Muscle of leg (tissue), 16 donors: ENCODE measurements around the gene OR7D2. TPM values are rescaled to one million over a fixed set of nuclear protein-coding genes. Genes with fewer than 3 reads are reported as not detected.
A peak's percentile ranks its signal among the peaks of the same experiment; 100 is the strongest.

ENCODE experiments used
- DNase-seq: peaks from one replicate; pipeline ENCODE4 v3.0.0; 2013
- H3K27ac ChIP-seq: one replicate; pipeline ENCODE4 v1.5.1; 2013; ENCODE audit warnings: mild to moderate bottlenecking, low read length, control low read depth
- H3K27me3 ChIP-seq: one replicate; pipeline ENCODE4 v1.6.1; 2013; ENCODE audit warnings: low read length; ENCODE audit not compliant: control insufficient read depth, insufficient read depth
- H3K36me3 ChIP-seq: one replicate; pipeline ENCODE4 v1.6.1; 2013; ENCODE audit warnings: low read length; ENCODE audit not compliant: control insufficient read depth, insufficient read depth
- H3K4me1 ChIP-seq: one replicate; pipeline ENCODE4 v1.6.1; 2013; ENCODE audit warnings: low read length; ENCODE audit not compliant: control insufficient read depth, insufficient read depth
- H3K4me3 ChIP-seq: one replicate; pipeline ENCODE4 v1.5.1; 2013; ENCODE audit warnings: low read length, control low read depth
- H3K9me3 ChIP-seq: replicated peaks from 2 replicates; pipeline ENCODE4 v1.6.1; 2013; ENCODE audit warnings: low read depth, low read length; ENCODE audit not compliant: control insufficient read depth
- WGBS: methylation state at CpG from one replicate; pipeline ENCODE4 v1.1.5; 2013; ENCODE audit warnings: missing lambda C conversion rate; ENCODE audit not compliant: insufficient coverage; 5-methylcytosine and 5-hydroxymethylcytosine counted together
- long read RNA-seq, 11 donors: transcript quantifications; one replicate each; lab custom pipeline, GENCODE V29; 2026
- polyA plus RNA-seq, 8 donors: library from polyadenylated mRNA; unstranded; fragments of 120-200 nt; gene quantifications; one replicate each; pipeline versions ENCODE4 v1.2.1 to v1.2.3, GENCODE V29; 2013; ENCODE audit warnings: inconsistent platforms in 1 of 8, low replicate concordance in 1 of 8; ENCODE audit not compliant: insufficient read length in 8 of 8, insufficient read depth in 1 of 8
- total RNA-seq: library from RNA; stranded (reverse); fragments of 120-200 nt; gene quantifications from one replicate; pipeline ENCODE4 v1.2.4, GENCODE V29; 2013

Gene OR7D2
- total RNA-seq: under 0.01 TPM
- under 1 TPM in 7 of 8 donors, not detected in 1; 0.04 to 0.18 (median 0.08) TPM for polyA plus RNA-seq
- long read RNA-seq, donor 1: 0 reads
- long read RNA-seq, donor 2: 0 reads
- long read RNA-seq, donor 3: 0 reads
- long read RNA-seq, donor 4: 0 reads
- long read RNA-seq, donor 5, partial matches to known transcripts: 0 of 1 reads
- long read RNA-seq, donor 5, other reads (novel, unspliced or antisense): 0 of 1 reads
- long read RNA-seq, donor 6: 0 reads
- long read RNA-seq, donor 7: 0 reads
- long read RNA-seq, donor 8: 0 reads
- long read RNA-seq, donor 9: 0 reads
- long read RNA-seq, donor 10: 0 reads
- long read RNA-seq, donor 11: 0 reads

DNA sequence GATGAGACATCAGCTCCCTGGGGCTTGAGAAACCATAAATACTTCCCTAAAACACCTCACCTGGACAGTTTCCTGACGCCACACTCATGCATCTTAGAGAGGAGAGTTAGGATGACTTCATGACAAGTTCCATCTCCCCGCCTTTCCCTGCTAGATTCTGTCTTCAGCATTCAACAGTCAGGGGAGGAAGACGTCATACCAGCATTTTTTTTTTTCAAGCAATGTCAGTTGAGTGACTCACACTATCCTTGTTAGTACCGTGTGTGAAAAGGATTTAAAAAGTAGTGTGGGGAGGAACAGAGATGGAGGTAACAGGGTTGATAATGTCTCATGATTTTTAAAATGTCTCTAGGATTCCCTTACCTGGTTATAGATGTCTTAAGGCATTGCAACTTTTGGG is at the start of gene OR7D2:
OR7D2 (plus strand) TSS at position 79 of the 400 bp plus-strand sequence. CDS start 6,803 bp downstream, outside the sequence.
- no peak for DNase-seq
- H3K27ac ChIP-seq: no peak within 1 kb of the TSS
- H3K36me3 ChIP-seq: no peaks in the 10 kb centered on the region
- no peak within 1 kb of the TSS for H3K4me3 ChIP-seq
- H3K9me3 ChIP-seq: no peaks in the 10 kb centered on the region
- 100% methylated on average over 1 of the region's 4 CpGs for WGBS
- H3K27me3 ChIP-seq: no peaks in the 10 kb centered on the region
- no peaks in the 10 kb centered on the region for H3K4me1 ChIP-seq

DNA sequence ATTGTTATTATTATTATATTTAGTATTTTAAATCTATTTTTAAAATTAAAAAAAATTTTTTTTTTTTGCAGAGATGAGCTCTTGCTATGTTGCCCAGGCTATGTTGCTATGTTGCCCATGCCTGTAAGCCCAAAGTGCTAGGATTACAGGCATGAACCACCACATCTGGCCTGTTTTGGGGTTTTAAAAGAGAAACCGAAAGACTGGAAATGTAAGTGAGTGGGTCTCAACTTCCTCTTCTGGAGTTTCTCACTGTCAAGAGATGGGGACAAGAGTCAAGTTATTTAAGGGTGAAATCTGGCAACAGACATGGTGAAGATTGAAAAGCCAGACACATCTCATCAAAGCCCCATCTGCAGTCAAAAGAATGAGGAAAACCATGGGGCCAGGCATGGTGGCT is 47.8 kb upstream of the OR7D2 start:
- DNase-seq: peak; percentile 7
- Histone ChIP-seq H3K9me3 (no peaks in the 10 kb centered on the region), H3K4me1 (no peaks in the 10 kb centered on the region), H3K4me3 (no peak overlapping the region), H3K27me3 (no peaks in the 10 kb centered on the region), H3K36me3 (no peaks in the 10 kb centered on the region), H3K27ac (no peak overlapping the region)
- WGBS: no CpG with 5 or more reads among the region's 1 CpG

DNA sequence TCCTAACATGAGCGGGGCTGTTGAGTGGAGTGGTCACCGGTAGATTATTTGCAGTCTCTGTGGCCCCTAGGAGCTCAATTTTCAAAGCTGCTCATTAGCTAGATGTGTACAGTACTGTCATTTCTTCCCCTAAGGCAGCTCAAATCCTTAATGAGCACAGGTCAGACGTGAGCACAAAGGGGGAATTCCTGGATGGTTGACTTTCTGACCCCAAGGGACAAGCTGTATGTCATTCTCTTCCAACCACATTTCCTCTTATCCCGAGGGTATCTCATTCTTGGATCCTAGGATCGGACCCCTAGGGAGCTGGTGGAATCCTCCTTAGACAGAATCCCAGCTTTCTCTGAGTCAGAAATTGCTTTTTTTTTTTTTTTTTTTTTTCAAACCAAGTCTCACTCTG is 46.4 kb upstream of the OR7D2 start:
- Histone ChIP-seq H3K9me3 (no peaks in the 10 kb centered on the region), H3K4me3 (no peak overlapping the region), H3K4me1 (no peaks in the 10 kb centered on the region), H3K36me3 (no peaks in the 10 kb centered on the region), H3K27ac (no peak overlapping the region), H3K27me3 (no peaks in the 10 kb centered on the region)
- DNase-seq: no peak
- no CpG with 5 or more reads among the region's 5 CpGs for WGBS

DNA sequence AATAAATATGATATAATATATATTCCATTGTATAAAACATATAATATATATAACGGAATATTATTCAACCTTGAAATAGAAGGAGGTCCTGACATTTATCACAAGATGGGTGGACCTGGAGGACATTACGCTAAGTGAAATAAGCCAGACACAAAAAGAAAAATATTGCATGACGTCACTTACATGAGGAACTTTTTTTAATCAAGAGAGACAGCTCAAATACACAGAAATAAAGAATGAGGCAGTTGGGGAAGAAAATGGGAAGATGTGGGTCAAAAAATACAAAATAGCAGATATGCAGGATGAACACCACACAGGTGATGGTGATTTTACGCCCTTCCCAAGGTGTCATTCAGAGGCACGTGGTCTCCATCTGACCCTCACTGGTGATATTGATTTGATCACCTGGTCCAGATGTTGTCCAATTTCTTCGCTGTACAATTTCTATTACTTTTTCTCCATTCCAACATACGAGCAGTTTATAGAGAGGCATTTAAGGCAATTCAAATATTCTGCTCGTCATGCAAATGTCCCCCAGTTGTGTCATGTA is 39.1 kb upstream of the OR7D2 start:
- Histone ChIP-seq H3K36me3 (no peaks in the 10 kb centered on the region), H3K9me3 (peaks cover 16% of the 10 kb centered on the region), H3K4me1 (peaks cover 3% of the 10 kb centered on the region), H3K4me3 (peak overlapping the region; percentile 92), H3K27ac (no peak overlapping the region), H3K27me3 (no peaks in the 10 kb centered on the region)
- DNase-seq: no peak
- WGBS: 50% methylated on average over 2 of the region's 8 CpGs

DNA sequence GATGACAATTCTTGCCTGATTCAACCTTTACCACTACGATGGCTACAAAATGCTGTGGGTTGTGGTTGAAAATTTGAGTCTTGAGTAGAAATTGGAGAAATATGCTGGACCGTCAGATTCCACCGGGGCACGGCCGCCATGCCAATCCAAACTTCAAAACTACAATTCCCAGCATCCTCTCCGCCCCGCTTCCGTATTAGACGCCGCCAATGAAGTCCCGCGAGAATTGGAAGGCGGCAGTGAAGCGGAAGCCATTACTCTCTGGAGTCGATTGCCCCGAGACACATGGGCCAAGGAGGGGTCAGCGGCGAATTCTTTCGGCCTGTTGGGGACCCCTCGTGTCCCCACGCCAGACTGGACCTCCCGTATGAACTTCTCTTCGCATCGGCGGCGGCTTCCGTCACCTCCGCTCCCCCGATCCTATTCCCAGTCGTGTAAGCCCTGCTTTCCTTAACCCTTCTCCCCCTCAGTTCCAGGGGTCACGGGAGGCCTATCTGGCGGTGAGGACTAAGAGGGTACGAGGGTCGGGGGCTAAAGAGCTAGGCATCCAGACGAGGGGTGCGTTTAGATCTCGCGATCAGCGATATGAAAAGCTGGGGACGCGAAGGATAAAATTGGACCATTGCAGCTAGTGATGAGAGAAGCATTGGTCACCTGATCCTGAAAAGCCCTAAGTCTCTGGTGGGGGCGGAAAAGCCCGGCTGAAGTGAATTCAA is 38.5 kb upstream of the OR7D2 start, which contains the start of gene ZNF317:
ZNF317 (plus strand) TSS at position 239 of the 716 bp plus-strand sequence. CDS start 15,620 bp downstream, outside the sequence.
- H3K27ac ChIP-seq: peak within 1 kb of the TSS; percentile 90
- H3K4me1 ChIP-seq: peaks cover 3% of the 10 kb centered on the region
- WGBS: under 1% methylated on average over 29 of the region's 43 CpGs
- peaks cover 22% of the 10 kb centered on the region for H3K9me3 ChIP-seq
- H3K36me3 ChIP-seq: no peaks in the 10 kb centered on the region
- peak within 1 kb of the TSS; percentile 92 for H3K4me3 ChIP-seq
- no peaks in the 10 kb centered on the region for H3K27me3 ChIP-seq
- DNase-seq: peak; percentile 99

DNA sequence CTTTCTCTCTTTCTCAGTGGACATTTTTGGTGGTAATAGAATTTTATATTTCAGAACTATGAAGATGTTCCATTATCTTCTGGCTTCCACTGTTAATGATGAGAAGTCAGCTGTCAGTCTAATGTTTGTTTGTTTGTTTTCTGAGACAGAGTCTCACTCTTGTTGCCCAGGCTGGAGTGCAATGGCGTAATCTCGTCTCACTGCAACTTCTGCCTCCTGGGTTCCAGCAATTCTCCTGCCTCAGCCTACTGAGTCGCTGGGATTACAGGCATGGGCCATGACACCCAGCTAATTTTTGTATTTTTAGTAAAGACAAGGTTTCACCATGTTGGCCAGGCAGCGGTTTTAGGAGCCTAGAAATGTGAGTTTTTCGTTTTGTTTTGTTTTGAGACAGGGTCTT is 33.9 kb upstream of the OR7D2 start:
- no peak overlapping the region for H3K4me3 ChIP-seq
- no peak overlapping the region for H3K27ac ChIP-seq
- peaks cover 50% of the 10 kb centered on the region for H3K9me3 ChIP-seq
- H3K4me1 ChIP-seq: no peaks in the 10 kb centered on the region
- no peaks in the 10 kb centered on the region for H3K27me3 ChIP-seq
- WGBS: 100% methylated on average over 4 of the region's 5 CpGs
- no peak for DNase-seq
- H3K36me3 ChIP-seq: peaks cover 15% of the 10 kb centered on the region

DNA sequence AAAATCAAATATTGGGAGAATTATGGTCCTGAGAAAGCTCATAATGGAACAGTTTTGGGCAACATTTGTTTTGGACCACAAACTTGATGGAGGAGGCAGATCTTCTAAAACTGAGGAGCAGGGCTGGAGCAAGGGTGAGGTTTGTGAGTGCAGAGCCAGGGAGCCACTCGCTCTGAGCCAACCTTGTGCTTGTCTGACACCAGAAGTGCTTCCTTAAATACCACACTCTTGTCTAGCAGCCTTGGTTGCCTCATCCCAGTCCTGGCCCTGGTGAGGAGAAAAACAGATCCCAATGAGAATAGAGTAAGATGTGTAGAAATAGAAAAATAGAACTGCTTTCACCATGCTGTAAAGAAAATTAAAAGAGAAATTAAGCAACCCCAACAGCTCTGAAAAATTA is 31.9 kb upstream of the OR7D2 start:
- DNase-seq: no peak
- H3K9me3 ChIP-seq: peaks cover 60% of the 10 kb centered on the region
- H3K4me1 ChIP-seq: no peaks in the 10 kb centered on the region
- no CpG with 5 or more reads among the region's 1 CpG for WGBS
- H3K27me3 ChIP-seq: no peaks in the 10 kb centered on the region
- no peak overlapping the region for H3K27ac ChIP-seq
- H3K36me3 ChIP-seq: peaks cover 15% of the 10 kb centered on the region
- H3K4me3 ChIP-seq: no peak overlapping the region

DNA sequence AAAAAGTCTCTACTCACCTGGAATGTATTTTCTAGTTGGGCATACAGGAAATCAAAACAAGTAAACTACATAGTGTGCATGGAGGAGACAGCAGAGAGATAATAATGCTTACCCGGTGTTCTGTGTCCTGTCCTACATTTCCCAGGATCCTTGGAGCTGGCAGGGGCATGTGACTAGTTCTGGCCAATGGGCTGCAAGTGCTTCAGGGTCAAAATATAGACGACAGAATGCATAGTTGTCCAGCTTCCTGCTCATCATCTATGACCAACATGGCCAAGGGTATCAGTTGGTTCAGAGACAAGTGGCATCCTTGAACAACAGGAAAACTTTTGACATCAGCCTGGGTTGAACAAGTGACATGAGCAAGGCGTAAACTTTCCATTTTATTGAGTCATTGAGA is 30.1 kb upstream of the OR7D2 start:
- DNase-seq: no peak
- Histone ChIP-seq H3K4me3 (no peak overlapping the region), H3K27me3 (no peaks in the 10 kb centered on the region), H3K27ac (no peak overlapping the region), H3K4me1 (no peaks in the 10 kb centered on the region), H3K9me3 (peaks cover 66% of the 10 kb centered on the region), H3K36me3 (peaks cover 24% of the 10 kb centered on the region)
- WGBS: 86% methylated on average over 2 of the region's 3 CpGs

DNA sequence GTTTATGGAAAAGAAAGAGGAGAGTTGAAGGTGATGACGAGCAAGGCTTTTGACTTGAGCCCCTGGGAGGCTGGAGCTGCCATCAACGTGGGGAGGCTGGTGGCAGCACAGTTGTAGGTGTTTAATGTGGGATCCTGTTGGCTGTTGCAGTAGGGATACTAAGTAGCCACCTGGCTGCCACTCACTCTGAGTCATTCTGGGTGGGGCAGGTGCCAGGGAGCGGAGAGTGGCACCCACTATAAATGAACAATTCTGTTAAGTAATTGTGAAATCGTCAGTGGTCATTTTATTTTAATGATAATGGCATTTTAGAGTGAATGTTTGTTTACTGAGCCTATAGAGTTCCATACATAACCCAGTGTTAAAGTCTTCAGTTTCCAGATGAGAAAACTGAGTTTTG is 28.8 kb upstream of the OR7D2 start:
- Histone ChIP-seq H3K4me1 (no peaks in the 10 kb centered on the region), H3K9me3 (peaks cover 68% of the 10 kb centered on the region), H3K27me3 (no peaks in the 10 kb centered on the region), H3K4me3 (no peak overlapping the region), H3K27ac (no peak overlapping the region), H3K36me3 (peaks cover 26% of the 10 kb centered on the region)
- 100% methylated on average over 2 of the region's 4 CpGs for WGBS
- DNase-seq: no peak

DNA sequence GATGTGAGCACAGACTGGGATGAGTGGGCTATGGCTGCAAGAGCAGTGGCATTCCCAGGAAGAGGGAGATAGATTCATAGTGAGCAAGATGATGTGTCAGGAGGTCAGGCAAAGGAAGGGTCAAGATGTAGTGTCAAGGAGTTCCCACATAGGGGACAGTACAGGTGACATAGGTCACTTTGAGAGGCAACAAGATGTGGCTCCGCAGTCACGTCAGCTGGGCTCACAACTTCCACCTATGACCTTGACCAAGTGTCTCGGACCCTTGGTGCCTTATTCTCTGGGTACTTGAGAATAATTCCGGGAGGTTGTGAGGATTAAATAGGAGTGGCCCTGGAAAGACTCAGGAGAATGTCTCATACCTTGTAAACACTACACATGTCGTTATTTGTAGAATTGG is 28.1 kb upstream of the OR7D2 start:
- Histone ChIP-seq H3K4me1 (no peaks in the 10 kb centered on the region), H3K9me3 (peaks cover 68% of the 10 kb centered on the region), H3K27ac (no peak overlapping the region), H3K4me3 (no peak overlapping the region), H3K36me3 (peaks cover 30% of the 10 kb centered on the region), H3K27me3 (no peaks in the 10 kb centered on the region)
- no peak for DNase-seq
- WGBS: no CpG with 5 or more reads among the region's 5 CpGs
